Mesendoderm (in vitro differentiated cells): ENCODE measurements around the gene E2F8.

Source experiments
- DNase-seq: peaks from one replicate; pipeline ENCODE4 v3.0.0; 2013
- H2AK5ac ChIP-seq: 2 replicates; pipeline ENCODE4 v1.6.1; 2013; ENCODE audit warnings: low read length, inconsistent platforms
- H2BK120ac ChIP-seq: 2 replicates; pipeline ENCODE4 v1.6.1; 2013; ENCODE audit warnings: low read depth, mild to moderate bottlenecking, low read length, moderate library complexity, mixed read lengths
- H2BK15ac ChIP-seq: replicated peaks from 2 replicates; pipeline ENCODE4 v1.6.1; 2013; ENCODE audit warnings: low read depth, mild to moderate bottlenecking, moderate library complexity
- H2BK5ac ChIP-seq: 2 replicates; pipeline ENCODE4 v1.6.1; 2013; ENCODE audit warnings: low read length, inconsistent platforms
- H3K18ac ChIP-seq: 2 replicates; pipeline ENCODE4 v1.6.1; 2013; ENCODE audit warnings: mild to moderate bottlenecking, low read length, mixed read lengths
- H3K23ac ChIP-seq: one replicate; pipeline ENCODE4 v1.6.1; 2013; ENCODE audit warnings: low read length
- H3K27ac ChIP-seq: 2 replicates; pipeline ENCODE4 v1.5.1; 2013; ENCODE audit warnings: low read depth, mild to moderate bottlenecking, inconsistent platforms, low read length, moderate library complexity
- H3K27me3 ChIP-seq: 2 replicates; pipeline ENCODE4 v1.6.1; 2013; ENCODE audit warnings: low read length, control low read depth, mild to moderate bottlenecking, inconsistent platforms; ENCODE audit not compliant: insufficient read depth, poor library complexity
- H3K36me3 ChIP-seq: 2 replicates; pipeline ENCODE4 v1.6.1; 2013; ENCODE audit warnings: low read length, inconsistent platforms; ENCODE audit not compliant: control insufficient read depth, insufficient read depth
- H3K4ac ChIP-seq: one replicate; pipeline ENCODE4 v1.6.1; 2013; ENCODE audit warnings: low read depth, mild to moderate bottlenecking, low read length, moderate library complexity
- H3K4me1 ChIP-seq: 2 replicates; pipeline ENCODE4 v1.6.1; 2013; ENCODE audit warnings: low read depth, low read length, inconsistent platforms; ENCODE audit not compliant: control insufficient read depth
- H3K4me2 ChIP-seq: 2 replicates; pipeline ENCODE4 v1.6.1; 2013; ENCODE audit warnings: low read length
- H3K4me3 ChIP-seq: 2 replicates; pipeline ENCODE4 v1.5.1; 2013; ENCODE audit warnings: mild to moderate bottlenecking, low read length
- H3K56ac ChIP-seq: one replicate; pipeline ENCODE4 v1.6.1; 2013; ENCODE audit warnings: low read length
- H3K79me1 ChIP-seq: 2 replicates; pipeline ENCODE4 v1.6.1; 2013; ENCODE audit warnings: low read length, inconsistent platforms
- H3K79me2 ChIP-seq: 2 replicates; pipeline ENCODE4 v1.6.1; 2013; ENCODE audit warnings: mild to moderate bottlenecking, low read length; ENCODE audit not compliant: control insufficient read depth, insufficient read depth
- H3K9ac ChIP-seq: 2 replicates; pipeline ENCODE4 v1.6.1; 2013; ENCODE audit warnings: low read length, inconsistent platforms
- H4K5ac ChIP-seq: one replicate; pipeline ENCODE4 v1.6.1; 2013; ENCODE audit warnings: low read length
- H4K8ac ChIP-seq: one replicate; pipeline ENCODE4 v1.6.1; 2013; ENCODE audit warnings: low read depth, mild to moderate bottlenecking, control low read depth, low read length, moderate library complexity
- WGBS: extraction: QIAGEN DNeasy Blood & Tissue Kit; methylation state at CpG from one replicate; pipeline ENCODE4 v1.1.7; 2013; ENCODE audit warnings: low lambda C conversion rate, missing lambda C conversion rate; ENCODE audit not compliant: insufficient coverage; ENCODE audit errors: extremely low coverage; 5-methylcytosine and 5-hydroxymethylcytosine counted together

Gene E2F8

DNA sequence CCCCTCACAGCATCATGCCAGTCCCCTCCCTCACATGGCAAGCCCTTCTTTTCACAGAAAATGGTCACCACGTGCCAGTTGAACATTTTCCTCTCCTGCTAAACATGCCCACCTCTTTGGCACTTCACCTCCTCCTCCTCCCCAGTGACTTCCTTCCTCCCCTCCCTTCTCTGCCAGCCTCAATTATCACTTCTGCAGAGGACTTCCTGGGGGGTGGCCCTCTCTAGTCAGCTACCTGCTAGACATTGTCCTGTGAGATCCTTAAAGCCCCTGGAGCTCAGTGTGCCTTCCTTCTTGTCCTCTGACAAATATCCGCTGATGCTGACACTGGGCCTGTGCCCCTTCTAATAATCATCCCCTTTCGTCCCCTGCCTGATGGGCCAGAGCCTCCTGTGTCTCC is 43.2 kb upstream of the E2F8 start:
- Histone ChIP-seq H3K4me3 (no peak overlapping the region), H3K79me1 (no peaks in the 10 kb centered on the region), H3K18ac (peak overlapping the region; percentile 20), H3K23ac (no peak overlapping the region), H4K8ac (no peak overlapping the region), H3K4me1 (peaks cover 24% of the 10 kb centered on the region), H2BK5ac (peak overlapping the region; percentile 94), H3K27ac (peak overlapping the region; percentile 69), H3K79me2 (no peaks in the 10 kb centered on the region), H2BK15ac (no peak overlapping the region), H3K36me3 (no peaks in the 10 kb centered on the region), H3K4me2 (no peak overlapping the region), H3K4ac (peak overlapping the region; percentile 96), H4K5ac (no peak overlapping the region), H3K56ac (peak overlapping the region; percentile 68), H2BK120ac (peak overlapping the region; percentile 34), H3K27me3 (no peaks in the 10 kb centered on the region), H3K9ac (peak overlapping the region; percentile 49), H2AK5ac (peak overlapping the region; percentile 90)
- no CpG with 5 or more reads among the region's 3 CpGs for WGBS
- peak; percentile 81 for DNase-seq

DNA sequence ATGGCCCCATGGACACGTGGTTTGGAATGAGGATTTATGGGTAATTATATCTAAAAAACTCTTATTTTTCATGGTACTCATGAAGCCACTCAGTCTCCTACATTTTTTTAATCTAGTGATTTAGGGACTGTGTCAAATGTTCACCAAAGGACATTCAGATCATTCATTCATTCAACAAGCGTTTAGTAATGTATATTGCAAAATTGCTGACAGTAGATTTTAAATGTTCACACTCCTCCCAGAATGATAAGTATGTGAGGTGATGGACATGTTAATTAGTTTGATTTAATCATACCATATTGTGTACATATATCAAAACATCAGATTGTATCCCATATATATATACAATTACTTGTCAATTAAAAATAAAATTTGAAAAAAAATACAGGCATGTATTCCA is 40.8 kb upstream of the E2F8 start:
- no CpG with 5 or more reads among the region's 2 CpGs for WGBS

DNA sequence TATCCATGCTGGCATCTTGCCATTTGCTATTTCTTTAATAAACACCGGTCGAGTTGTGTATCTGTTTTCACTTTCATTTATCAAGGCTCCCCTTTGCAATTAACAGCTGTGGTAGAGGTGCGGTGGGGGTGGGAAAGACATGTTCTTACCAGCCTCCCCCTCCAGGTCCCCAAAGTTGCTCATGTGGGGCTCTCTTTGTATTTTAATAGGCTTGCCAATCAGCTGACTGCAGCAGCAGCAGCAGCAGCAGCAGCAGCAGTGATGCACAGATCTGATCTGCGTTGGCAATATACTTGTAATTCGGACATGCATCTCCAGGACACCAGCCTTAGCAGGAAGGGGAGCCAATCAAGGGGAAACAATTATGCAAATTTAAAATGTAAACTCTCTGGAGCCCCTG is 40.3 kb upstream of the E2F8 start:
- Histone ChIP-seq H3K4me2 (no peak overlapping the region), H3K27me3 (no peaks in the 10 kb centered on the region), H3K9ac (no peak overlapping the region), H2BK120ac (no peak overlapping the region), H2BK5ac (peak overlapping the region; percentile 58), H3K4ac (no peak overlapping the region), H2AK5ac (no peak overlapping the region), H4K8ac (no peak overlapping the region), H3K36me3 (no peaks in the 10 kb centered on the region), H3K4me1 (peaks cover 21% of the 10 kb centered on the region), H2BK15ac (no peak overlapping the region), H3K18ac (no peak overlapping the region), H3K23ac (no peak overlapping the region), H3K79me2 (no peaks in the 10 kb centered on the region), H3K27ac (peak overlapping the region; percentile 33), H3K4me3 (no peak overlapping the region), H4K5ac (no peak overlapping the region), H3K56ac (peak overlapping the region; percentile 35), H3K79me1 (no peaks in the 10 kb centered on the region)
- no CpG with 5 or more reads among the region's 5 CpGs for WGBS
- peak; percentile 86 for DNase-seq

More for the DNA sequence above, 40.8 kb upstream of the E2F8 start:
- Histone ChIP-seq H2BK5ac (no peak overlapping the region), H3K56ac (no peak overlapping the region), H3K79me2 (no peaks in the 10 kb centered on the region), H3K9ac (no peak overlapping the region), H3K4me2 (no peak overlapping the region), H2AK5ac (no peak overlapping the region), H3K36me3 (no peaks in the 10 kb centered on the region), H2BK120ac (no peak overlapping the region), H3K79me1 (no peaks in the 10 kb centered on the region), H4K5ac (no peak overlapping the region), H3K4me3 (no peak overlapping the region), H4K8ac (no peak overlapping the region), H3K27ac (no peak overlapping the region), H3K27me3 (no peaks in the 10 kb centered on the region), H2BK15ac (no peak overlapping the region), H3K4me1 (peaks cover 24% of the 10 kb centered on the region), H3K4ac (no peak overlapping the region), H3K18ac (no peak overlapping the region), H3K23ac (no peak overlapping the region)
- no peak for DNase-seq

DNA sequence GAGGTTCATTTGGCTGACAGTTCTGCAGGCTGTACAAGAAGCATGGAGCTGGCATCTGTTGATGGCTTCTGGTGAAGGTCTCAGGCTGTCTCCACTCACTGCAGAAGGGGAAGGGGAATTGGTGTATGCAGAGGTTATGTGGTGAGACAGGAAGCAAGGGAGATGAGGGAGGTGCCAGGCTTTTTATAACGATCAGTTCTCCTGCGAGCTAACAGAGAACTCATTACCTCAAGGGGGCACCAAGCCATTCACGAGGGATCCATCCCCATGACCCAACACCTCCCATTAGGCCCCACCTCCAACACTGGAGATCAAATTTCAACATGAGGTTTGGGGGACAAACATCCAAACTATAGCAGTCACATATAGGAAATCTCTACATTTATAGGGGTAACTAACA is 38.7 kb upstream of the E2F8 start:
- Histone ChIP-seq H3K4me2 (no peak overlapping the region), H2BK120ac (no peak overlapping the region), H3K27ac (no peak overlapping the region), H3K4me3 (no peak overlapping the region), H3K56ac (peak overlapping the region; percentile 26), H4K5ac (no peak overlapping the region), H3K36me3 (no peaks in the 10 kb centered on the region), H3K18ac (no peak overlapping the region), H4K8ac (no peak overlapping the region), H2AK5ac (no peak overlapping the region), H3K79me2 (no peaks in the 10 kb centered on the region), H2BK15ac (no peak overlapping the region), H3K4ac (no peak overlapping the region), H3K27me3 (no peaks in the 10 kb centered on the region), H3K79me1 (no peaks in the 10 kb centered on the region), H3K9ac (no peak overlapping the region), H2BK5ac (no peak overlapping the region), H3K23ac (no peak overlapping the region), H3K4me1 (peaks cover 18% of the 10 kb centered on the region)
- peak; percentile 87 for DNase-seq
- no CpG with 5 or more reads among the region's 3 CpGs for WGBS

- WGBS, result no CpG with 5 or more reads among the region's 8 CpGs
- no peaks in the 10 kb centered on the region for H3K79me2 ChIP-seq
- no peak overlapping the region for H2BK15ac ChIP-seq
- no peak overlapping the region for H2BK120ac ChIP-seq
- no peaks in the 10 kb centered on the region for H3K79me1 ChIP-seq
- no peak overlapping the region for H3K23ac ChIP-seq
- H3K27ac ChIP-seq, result no peak overlapping the region
- H2BK5ac ChIP-seq, result no peak overlapping the region
- no peaks in the 10 kb centered on the region for H3K27me3 ChIP-seq
- no peak overlapping the region for H4K5ac ChIP-seq
- no peak overlapping the region for H3K4me2 ChIP-seq
- no peaks in the 10 kb centered on the region for H3K36me3 ChIP-seq
- no peak overlapping the region for H3K18ac ChIP-seq
- H3K4ac ChIP-seq, result no peak overlapping the region
- no peak overlapping the region for H3K9ac ChIP-seq
- H2AK5ac ChIP-seq, result no peak overlapping the region
- DNase-seq, result peak; percentile 71
- no peak overlapping the region for H3K4me3 ChIP-seq
- peaks cover 8% of the 10 kb centered on the region for H3K4me1 ChIP-seq
- H4K8ac ChIP-seq, result no peak overlapping the region
- no peak overlapping the region for H3K56ac ChIP-seq
Observed at GRCh38 chr11:19276859-19277808, 36.4 kb upstream of the E2F8 start.
